HEK293T (cell line): ENCODE data around the gene PTPN3.

Experiments used
- CTBP1 ChIP-seq: fragments of 450-650 bp; IDR thresholded peaks from 2 replicates; pipeline ENCODE4 v1.6.1; 2016; ENCODE audit warnings: borderline replicate concordance
- ELF4 ChIP-seq: fragments of 450-650 bp; IDR thresholded peaks from 2 replicates; pipeline ENCODE4 v1.6.1; 2017; ENCODE audit warnings: antibody characterized with exemption
- FOXA1 ChIP-seq: fragments of 450-650 bp; IDR thresholded peaks from 2 replicates; pipeline ENCODE4 v1.6.1; 2016; ENCODE audit warnings: mild to moderate bottlenecking
- FOXM1 ChIP-seq: fragments of 450-650 bp; IDR thresholded peaks from 2 replicates; pipeline ENCODE4 v1.6.1; 2017; ENCODE audit warnings: mild to moderate bottlenecking, borderline replicate concordance
- LEF1 ChIP-seq: fragments of 450-650 bp; IDR thresholded peaks from 2 replicates; pipeline ENCODE4 v1.6.1; 2017; ENCODE audit warnings: mild to moderate bottlenecking, borderline replicate concordance
- SP1 ChIP-seq: fragments of 450-650 bp; IDR thresholded peaks from 2 replicates; pipeline ENCODE4 v1.6.1; 2017
- SUZ12 ChIP-seq: fragments of 450-650 bp; IDR thresholded peaks from 2 replicates; pipeline ENCODE4 v1.6.1; 2016; ENCODE audit warnings: mild to moderate bottlenecking
- TARDBP ChIP-seq: fragments of 450-650 bp; IDR thresholded peaks from 2 replicates; pipeline ENCODE4 v1.6.1; 2016

DNA sequence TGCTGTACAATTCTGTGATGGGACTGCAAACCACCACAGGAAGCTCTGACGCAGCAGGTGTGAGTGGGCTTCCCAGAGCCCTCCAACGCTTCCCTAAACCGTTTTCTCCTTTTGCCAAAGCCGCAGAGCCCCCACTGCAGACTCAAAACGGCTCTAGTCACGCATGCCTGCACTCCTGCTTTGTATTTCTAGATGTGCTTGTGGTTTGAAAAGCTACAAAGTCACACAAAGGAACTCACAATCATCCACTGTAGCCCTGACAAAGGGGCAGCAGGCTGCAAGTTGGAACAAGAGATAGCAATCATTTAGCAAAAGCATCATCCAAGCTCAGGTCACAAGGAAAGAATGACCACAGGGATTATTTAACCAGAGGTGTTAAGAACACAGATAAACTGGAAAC is 79.3 kb downstream of the PTPN3 start:
- TF ChIP-seq SP1 (no peak), FOXA1 (no peak), FOXM1 (no peak), CTBP1 (no peak), ELF4 (no peak), TARDBP (no peak), SUZ12 (no peak), LEF1 (no peak)
